Measurements from ENCODE around the gene FAM219A.

GRCh38 chr9:34400686-34401602, 57.4 kb downstream of the FAM219A start:
- TF ChIP-seq CTCF (IDR thresholded peaks at IDR 0.05; ENCODE audit: low read length) = no peak
- TF ChIP-seq EZH2 (IDR thresholded peaks at IDR 0.05; ENCODE audit: borderline replicate concordance, low read length) = no peak

Data from OCI-LY1 (cell line).